Central memory CD4-positive, alpha-beta T cell (primary cell): ENCODE results near the gene ACY1.

Experiments
- DNase-seq: peaks from one replicate; pipeline ENCODE4 v3.0.0; 2022

The ACY1 gene

GRCh38 chr3:51963951-51964451 is 19.3 kb upstream of the ACY1 start:
- no peak for DNase-seq

DNA sequence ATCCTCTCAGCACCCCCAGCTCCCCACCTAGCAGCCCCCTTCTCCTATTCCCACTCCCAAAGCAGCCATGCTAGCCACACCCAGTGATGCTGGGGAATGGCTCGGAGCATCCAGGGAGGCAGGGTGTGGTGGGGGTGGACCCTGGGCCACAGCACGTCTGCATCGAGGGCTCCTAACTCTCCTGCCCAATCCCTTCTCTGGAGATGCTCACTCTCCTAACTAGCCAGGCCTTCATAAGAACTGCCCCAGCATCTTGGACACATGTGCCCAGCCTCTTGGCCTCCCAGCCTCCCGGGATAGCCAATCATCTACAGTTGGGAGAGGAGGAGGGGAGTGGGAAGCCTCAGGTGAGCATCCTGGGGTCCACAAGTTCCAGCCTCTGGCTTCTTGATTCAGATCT is 18.8 kb upstream of the ACY1 start:
- no peak for DNase-seq

DNA sequence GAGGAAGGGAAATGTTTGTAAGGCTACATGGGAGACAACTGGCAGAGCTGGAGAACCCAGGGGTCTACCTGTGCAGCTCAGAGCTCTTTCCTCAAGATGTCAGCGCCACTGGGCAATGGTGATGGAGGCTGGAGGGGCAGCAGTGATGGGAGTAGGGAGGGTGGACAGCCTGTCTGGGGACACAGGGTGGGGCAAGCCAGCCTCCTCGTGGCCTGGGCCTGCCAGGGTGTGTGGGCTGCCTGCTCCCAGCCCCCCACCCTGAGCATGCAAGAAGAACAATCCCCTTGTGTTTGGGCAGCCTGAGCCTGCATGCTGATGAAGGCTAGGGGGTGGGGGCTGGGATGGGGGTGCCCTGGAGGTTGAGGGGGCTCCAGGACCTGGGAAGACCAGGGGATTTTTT is 17.3 kb upstream of the ACY1 start:
- no peak for DNase-seq

GRCh38 chr3:51966486-51966885 is 16.8 kb upstream of the ACY1 start:
- DNase-seq = no peak

DNA sequence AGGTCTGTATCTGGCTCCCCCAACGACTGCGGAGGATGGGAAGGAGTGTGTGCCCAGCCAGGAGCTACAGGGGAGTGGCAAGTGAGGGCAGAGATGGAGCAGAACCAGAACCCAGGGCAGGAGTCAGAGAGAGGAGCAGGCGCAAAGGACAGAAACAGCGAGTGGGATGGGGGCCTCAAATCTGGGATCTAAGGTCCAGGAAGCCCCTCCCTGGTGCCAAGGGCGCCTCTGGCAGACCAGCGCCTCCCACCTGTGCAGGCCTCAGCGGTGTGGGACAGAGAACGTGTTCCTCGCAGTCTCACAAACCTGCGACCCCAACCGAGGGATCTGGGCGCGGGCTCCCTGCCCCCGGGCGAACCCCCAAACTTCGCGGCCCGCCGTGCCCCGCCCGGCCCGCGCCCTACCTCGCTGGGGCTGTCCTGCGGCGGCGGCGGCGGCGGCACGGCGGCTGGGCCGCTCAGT is 16.4 kb upstream of the ACY1 start:
- DNase-seq = peak; percentile 30

- DNase-seq = peak; percentile 32
Observed at GRCh38 chr3:51967384-51968169, 15.8 kb upstream of the ACY1 start, which contains the start of gene PCBP4. Gene PCBP4, minus strand, starts transcription at chr3:51967454. Its CDS starts 6,214 bp downstream, at chr3:51961240.

GRCh38 chr3:51968170-51968775 is 15.1 kb upstream of the ACY1 start:
- DNase-seq = no peak

DNA sequence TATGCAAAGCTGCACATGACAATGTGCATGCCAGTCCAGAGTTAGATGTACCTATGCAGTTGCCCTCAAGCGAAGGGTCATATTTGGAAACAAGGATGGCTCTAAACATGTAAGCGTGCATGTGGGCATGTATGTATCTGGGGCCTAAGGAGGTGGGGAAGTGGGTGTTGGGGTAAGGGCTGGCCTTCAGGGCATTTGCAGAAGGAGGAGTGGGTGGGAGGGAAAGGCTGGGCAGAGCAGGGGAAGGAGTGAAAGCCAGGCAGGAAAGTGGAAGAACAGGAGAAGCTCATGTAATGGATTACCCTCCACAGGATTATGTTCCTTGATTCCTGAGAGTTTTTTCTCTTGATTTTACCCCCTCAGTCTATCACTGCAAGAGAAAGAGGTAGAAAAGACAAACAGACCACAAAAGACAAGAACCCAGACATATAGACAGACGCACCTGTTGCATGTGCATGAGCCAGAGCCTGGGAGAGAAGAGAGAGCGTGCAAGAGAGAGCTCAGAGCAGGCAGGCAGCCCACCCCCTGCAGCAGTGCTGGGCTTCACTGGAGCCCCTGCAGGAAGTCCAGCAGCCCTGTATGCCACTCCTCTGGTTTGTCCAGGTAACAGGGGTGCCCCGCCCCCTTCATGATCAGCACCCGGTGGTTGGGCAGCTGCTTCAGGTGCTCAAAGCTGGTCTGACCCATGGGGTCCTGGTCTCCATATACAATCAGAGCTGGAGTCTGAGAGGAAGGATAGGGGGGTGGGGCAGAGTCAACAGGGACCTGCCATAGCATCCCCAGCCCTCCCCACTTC is 14.3 kb upstream of the ACY1 start:
- no peak for DNase-seq

- no peak for DNase-seq
Observed at GRCh38 chr3:51969841-51970240, 13.5 kb upstream of the ACY1 start.

GRCh38 chr3:51970606-51971300 is 12.6 kb upstream of the ACY1 start:
- no peak for DNase-seq

- no peak for DNase-seq
Observed at GRCh38 chr3:51971350-51971749, 12.0 kb upstream of the ACY1 start.

GRCh38 chr3:51974277-51974962 is 8.9 kb upstream of the ACY1 start:
- no peak for DNase-seq

GRCh38 chr3:51974963-51975851 is 8.1 kb upstream of the ACY1 start, which contains the start of gene ABHD14A:
Gene ABHD14A, plus strand, starts transcription at chr3:51975064. Its CDS starts 72 bp downstream, at chr3:51975136.
- peak; percentile 75 for DNase-seq

- DNase-seq = no peak
Observed at GRCh38 chr3:51975852-51976549, 7.3 kb upstream of the ACY1 start.

- DNase-seq = peak; percentile 48
Observed at GRCh38 chr3:51977446-51978142, 5.7 kb upstream of the ACY1 start.

GRCh38 chr3:51978143-51978502 is 5.2 kb upstream of the ACY1 start:
- DNase-seq = no peak

- DNase-seq = no peak
Observed at GRCh38 chr3:51980253-51980652, 3.1 kb upstream of the ACY1 start.

GRCh38 chr3:51982352-51982837 is 940 bp upstream of the ACY1 start:
- DNase-seq = no peak

GRCh38 chr3:51983578-51984268 is 388 bp downstream of the ACY1 start:
- no peak for DNase-seq
